Ascending aorta (tissue), 2 donors: ENCODE data around the gene NEK6. TPM values are rescaled to one million over a fixed set of nuclear protein-coding genes. Genes with fewer than 3 reads are reported as not detected.

Source experiments
- DNase-seq, 2 donors: peaks; one replicate each; pipeline ENCODE4 v3.0.0-alpha.2; 2019; ENCODE audit warnings: low spot score in 2 of 2
- H3K27ac ChIP-seq, 2 donors: fragments of 200-600 bp; sonication (generic); one replicate each; pipeline ENCODE4 v1.5.1; 2016 to 2017; ENCODE audit warnings: mild to moderate bottlenecking in 1 of 2
- H3K27me3 ChIP-seq: fragments of 200-600 bp; sonication (generic); one replicate; pipeline ENCODE4 v1.5.1; 2017
- H3K36me3 ChIP-seq, 2 donors: fragments of 200-600 bp; sonication (generic); one replicate each; pipeline ENCODE4 v1.5.1; 2016
- H3K4me1 ChIP-seq, 2 donors: fragments of 200-600 bp; sonication (generic); one replicate each; pipeline ENCODE4 v1.5.1; 2016 to 2017; ENCODE audit warnings: mild to moderate bottlenecking in 1 of 2
- H3K4me3 ChIP-seq, 2 donors: fragments of 200-600 bp; sonication (generic); one replicate each; pipeline ENCODE4 v1.5.1; 2016 to 2017; ENCODE audit warnings: mild to moderate bottlenecking in 1 of 2
- H3K9me3 ChIP-seq, 2 donors: fragments of 200-600 bp; sonication (generic); one replicate each; pipeline ENCODE4 v1.5.1; 2016
- intact Hi-C: fragments of 100-400 bp; cut with DNase I; formaldehyde crosslinking; loops from one replicate; pipeline ENCODE4 v1.15.1; 2023
- total RNA-seq: library from RNA; depleted of rRNA; stranded (reverse); fragments of >200 nt; gene quantifications from one replicate; pipeline ENCODE4 v1.1.0, GENCODE V29; 2016
- TF ChIP-seq, protein P1 (sequence below), 3 experiments: fragments of 200-600 bp in 2 of 3; fragments of 450-650 bp in 1 of 3; sonication (generic) in 2 of 3; IDR thresholded peaks; one replicate each; pipeline ENCODE4 v1.5.1; 2016 to 2019; ENCODE audit warnings: antibody characterized with exemption in 3 of 3, mild to moderate bottlenecking in 1 of 3, moderate library complexity in 1 of 3

Gene NEK6
- total RNA-seq, 1 donor from 2014 or later, result 6.7 TPM

GRCh38 chr9:124399323-124399967, 141.7 kb downstream of the NEK6 start:
- H3K36me3 ChIP-seq, result peaks cover 28 to 35% of the 10 kb centered on the region in 2 donors
- no peaks in the 10 kb centered on the region for H3K4me1 ChIP-seq
- H3K27me3 ChIP-seq, result no peaks in the 10 kb centered on the region
- TF ChIP-seq, protein P1, sequence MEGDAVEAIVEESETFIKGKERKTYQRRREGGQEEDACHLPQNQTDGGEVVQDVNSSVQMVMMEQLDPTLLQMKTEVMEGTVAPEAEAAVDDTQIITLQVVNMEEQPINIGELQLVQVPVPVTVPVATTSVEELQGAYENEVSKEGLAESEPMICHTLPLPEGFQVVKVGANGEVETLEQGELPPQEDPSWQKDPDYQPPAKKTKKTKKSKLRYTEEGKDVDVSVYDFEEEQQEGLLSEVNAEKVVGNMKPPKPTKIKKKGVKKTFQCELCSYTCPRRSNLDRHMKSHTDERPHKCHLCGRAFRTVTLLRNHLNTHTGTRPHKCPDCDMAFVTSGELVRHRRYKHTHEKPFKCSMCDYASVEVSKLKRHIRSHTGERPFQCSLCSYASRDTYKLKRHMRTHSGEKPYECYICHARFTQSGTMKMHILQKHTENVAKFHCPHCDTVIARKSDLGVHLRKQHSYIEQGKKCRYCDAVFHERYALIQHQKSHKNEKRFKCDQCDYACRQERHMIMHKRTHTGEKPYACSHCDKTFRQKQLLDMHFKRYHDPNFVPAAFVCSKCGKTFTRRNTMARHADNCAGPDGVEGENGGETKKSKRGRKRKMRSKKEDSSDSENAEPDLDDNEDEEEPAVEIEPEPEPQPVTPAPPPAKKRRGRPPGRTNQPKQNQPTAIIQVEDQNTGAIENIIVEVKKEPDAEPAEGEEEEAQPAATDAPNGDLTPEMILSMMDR (IDR thresholded peaks at IDR 0.05), result no peak
- no peak for DNase-seq
- no peak overlapping the region for H3K4me3 ChIP-seq
- H3K9me3 ChIP-seq, result no peaks in the 10 kb centered on the region
- H3K27ac ChIP-seq, result no peak overlapping the region
- intact Hi-C loops, result loop anchor here (10.0 kb wide), 1 partner anchor 275 kb away; no protein-coding TSS in a partner anchor

DNA sequence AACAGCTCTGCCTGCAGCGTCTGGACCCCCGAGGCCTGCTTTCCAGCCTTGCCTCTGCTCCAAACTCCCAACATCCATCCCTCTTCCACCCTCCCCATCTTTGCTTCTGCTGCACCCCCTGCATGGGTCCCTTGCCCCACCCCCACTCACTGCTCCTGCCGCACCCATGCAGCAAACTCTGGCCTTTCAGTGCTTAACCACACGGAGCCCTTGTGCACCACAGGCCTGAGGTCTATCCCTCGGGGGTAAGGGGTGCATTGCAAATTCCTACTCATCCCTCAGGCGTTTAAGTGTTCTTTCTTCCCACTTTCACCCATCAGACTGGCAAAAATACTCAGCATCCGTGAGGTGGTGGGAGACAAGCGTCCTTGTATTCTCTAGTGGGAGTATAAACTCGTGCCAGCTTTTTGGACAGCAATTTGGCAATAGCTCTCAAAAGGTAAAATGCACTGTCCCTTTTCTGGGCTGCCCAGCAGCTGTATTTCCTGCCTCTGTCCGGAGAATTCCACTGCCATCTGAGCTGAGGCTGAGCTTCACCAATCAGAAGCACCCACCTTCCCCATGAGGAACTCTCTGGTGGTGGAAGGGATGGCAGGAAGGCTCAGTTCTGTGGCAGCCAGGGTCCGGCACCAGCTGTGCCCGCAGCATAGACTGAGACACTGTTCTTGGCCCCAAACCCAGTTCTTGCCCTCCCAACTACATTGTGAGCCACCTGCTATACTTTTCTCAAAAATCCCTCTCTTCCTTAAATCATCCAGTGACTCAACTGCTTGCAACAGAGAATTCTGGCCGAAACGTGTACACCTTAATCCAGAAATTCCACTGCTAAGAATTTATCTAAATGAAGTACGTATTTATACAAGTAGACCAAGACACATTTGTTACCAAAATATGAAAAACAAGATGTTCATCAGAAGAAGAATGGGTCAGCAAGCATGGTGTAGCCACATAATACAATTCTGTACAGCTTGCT, 142.5 kb downstream of the NEK6 start:
- no peak overlapping the region for H3K4me3 ChIP-seq
- intact Hi-C loops, result loop anchor here (10.0 kb wide), 1 partner anchor 275 kb away; no protein-coding TSS in a partner anchor
- no peaks in the 10 kb centered on the region for H3K27me3 ChIP-seq
- DNase-seq, result no peak
- H3K27ac ChIP-seq, result no peak overlapping the region
- H3K36me3 ChIP-seq, result peaks cover 35 to 43% of the 10 kb centered on the region in 2 donors
- TF ChIP-seq, protein P1 (IDR thresholded peaks at IDR 0.05), result no peak
- H3K9me3 ChIP-seq, result no peaks in the 10 kb centered on the region
- no peaks in the 10 kb centered on the region for H3K4me1 ChIP-seq

Other genes with a start within 250 kb of the NEK6 start
- gene LHX2, start 246.2 kb upstream of the NEK6 start, total RNA-seq, result not detected
- 21.1 TPM for gene PSMB7, start 157.5 kb downstream of the NEK6 start, total RNA-seq
- not detected for gene ADGRD2, start 192.5 kb downstream of the NEK6 start, total RNA-seq
- gene NR5A1, start 249.4 kb downstream of the NEK6 start, total RNA-seq, result 0.96 TPM